Measurements from ENCODE around the gene KDM2B. TPM values are rescaled to one million over a fixed set of nuclear protein-coding genes. Genes with fewer than 3 reads are reported as not detected.
A peak's percentile ranks its signal among the peaks of the same experiment; 100 is the strongest.

The KDM2B gene
- total and polyA plus RNA-seq, 2 experiments from 2014 or later, result 59.4 to 161 TPM

GRCh38 chr12:121468499-121468801 is 112.4 kb downstream of the KDM2B start:
- H4K20me1 ChIP-seq (replicated peaks; ENCODE audit: insufficient read depth), result peaks cover 39% of the 10 kb centered on the region
- Mint-ChIP-seq H3K27me3 (ENCODE audit: insufficient read depth, low read depth, poor library complexity) (peaks cover 7% of the 10 kb centered on the region), H3K9me3 (no peaks in the 10 kb centered on the region; the same call in 1 of the 3 replicates), H3K4me3 (peak overlapping the region; percentile 63; the same call in 2 of the 3 replicates), H3K36me3 (ENCODE audit: low read depth) (peaks cover 5% of the 10 kb centered on the region), H3K4me1 (peaks cover 34% of the 10 kb centered on the region), H3K27ac (no peak overlapping the region)
- DNase-seq (ENCODE audit: low spot score), result no peak
- no peaks in the 10 kb centered on the region for H3K36me3 ChIP-seq (ENCODE audit: insufficient read depth)
- peaks cover 23% of the 10 kb centered on the region; the same call in 1 of the 2 replicates for H3F3A ChIP-seq (replicated peaks; ENCODE audit: low read depth)
- H3K27me3 ChIP-seq (ENCODE audit: insufficient read depth), result no peaks in the 10 kb centered on the region
- H3K4me2 ChIP-seq, result peak overlapping the region; percentile 87; the same call in 1 of the 2 replicates
- H2AFZ ChIP-seq, result no peak overlapping the region
- no peak for TF ChIP-seq ZNF462 (CRISPR knock-in tag; IDR thresholded peaks at IDR 0.05)
- TF ChIP-seq ZNF114 (CRISPR knock-in tag; IDR thresholded peaks at IDR 0.05), result no peak
- TF ChIP-seq ETS1 (IDR thresholded peaks at IDR 0.05), result no peak
- no peak for TF ChIP-seq EZH2 (IDR thresholded peaks at IDR 0.05; ENCODE audit: low read depth, unreplicated experiment)
- TF ChIP-seq CREB1 (CRISPR knock-in tag; IDR thresholded peaks at IDR 0.05; ENCODE audit: low read depth), result no peak
- TF ChIP-seq NANOG (IDR thresholded peaks at IDR 0.05; ENCODE audit: borderline replicate concordance), result no peak
- H3K4me1 ChIP-seq (ENCODE audit: insufficient read depth), result peaks cover 12% of the 10 kb centered on the region; the same call in 1 of the 2 replicates
- H3K4me3 ChIP-seq, result peak overlapping the region; percentile 69; the same call in 1 of the 2 replicates
- H3K79me2 ChIP-seq (replicated peaks; ENCODE audit: insufficient read depth), result peaks cover 42% of the 10 kb centered on the region
- H3K9me2 ChIP-seq (ENCODE audit: insufficient read depth), result no peaks in the 10 kb centered on the region
- ATAC-seq, result no peak
- H3K27ac ChIP-seq (ENCODE audit: low read depth), result peak overlapping the region; percentile 22; the same call in 1 of the 2 replicates

Measured in GM23338 (cell line).